GM18499 (cell line): ENCODE results near the gene DPF3.
"Not testable (repeated sequence)": the region's sequence is repeated elsewhere in the genome, so short reads cannot be mapped to it uniquely, and the experiment has no call there.

Experiments
- ATAC-seq: cut with Tn5 transposase; IDR thresholded peaks from one replicate; pipeline ENCODE4 v1.9.1; 2021; ENCODE audit warnings: moderate number of reproducible peaks; ENCODE audit not compliant: insufficient read depth, unreplicated experiment

DPF3 gene

DNA sequence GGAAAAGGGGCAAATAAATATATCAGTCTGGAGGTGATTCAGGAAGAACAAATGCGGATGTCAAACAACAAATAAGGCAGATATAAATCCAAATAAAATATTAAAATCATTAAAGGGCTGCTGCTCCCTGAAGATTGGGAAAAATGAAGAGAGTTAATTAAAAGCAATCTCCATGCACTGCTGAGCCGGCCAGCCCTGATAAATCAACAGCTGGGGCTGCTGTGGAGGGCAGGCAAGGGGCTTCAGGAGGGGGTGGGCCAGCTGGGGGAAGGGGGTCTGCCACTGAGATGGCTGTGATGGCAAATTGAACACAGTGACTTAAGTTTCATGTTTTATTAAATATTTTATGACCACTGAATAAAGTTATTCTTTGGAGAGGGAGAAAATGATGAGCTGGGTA, 12.4 kb downstream of the DPF3 start:
- no peak for ATAC-seq

DNA sequence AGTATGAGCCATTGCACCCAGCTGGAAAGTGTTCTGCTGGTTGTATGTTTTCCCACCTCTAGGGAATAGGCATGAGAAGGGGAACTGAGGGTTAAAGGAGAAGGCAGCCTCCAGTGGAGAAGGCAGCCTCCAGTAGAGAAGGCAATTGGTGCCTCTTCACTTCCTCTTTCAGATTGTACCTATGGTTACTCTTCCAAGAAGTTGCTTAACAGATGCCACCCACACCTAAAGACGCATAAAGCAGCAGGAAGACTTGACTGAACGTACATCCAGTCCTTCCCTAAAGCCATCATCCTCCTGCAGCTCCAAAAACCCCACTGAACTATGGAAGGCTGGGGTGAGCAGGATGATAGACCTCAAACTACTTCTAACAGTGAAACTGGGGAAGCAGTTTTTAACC, 13.1 kb downstream of the DPF3 start:
- ATAC-seq: no peak

DNA sequence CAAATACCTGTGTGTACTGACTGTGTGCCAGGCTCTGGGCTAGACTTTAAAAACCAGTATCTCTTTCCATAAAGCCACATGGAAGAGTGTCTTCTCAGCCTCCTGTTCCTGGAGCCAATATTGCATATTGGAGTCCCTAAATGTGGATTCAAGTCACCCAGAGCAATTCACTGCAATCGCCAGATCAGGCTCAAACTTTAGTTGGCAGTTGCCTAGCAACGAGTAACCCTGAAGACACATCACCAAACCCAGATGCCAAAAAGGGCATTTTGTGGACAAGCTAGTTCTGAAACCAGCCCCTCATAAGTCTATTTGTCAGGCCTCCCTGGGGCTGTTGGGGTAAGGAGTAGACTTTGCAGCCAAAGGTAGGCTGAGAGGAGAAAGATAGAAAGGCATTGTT, 13.7 kb downstream of the DPF3 start:
- ATAC-seq: no peak

DNA sequence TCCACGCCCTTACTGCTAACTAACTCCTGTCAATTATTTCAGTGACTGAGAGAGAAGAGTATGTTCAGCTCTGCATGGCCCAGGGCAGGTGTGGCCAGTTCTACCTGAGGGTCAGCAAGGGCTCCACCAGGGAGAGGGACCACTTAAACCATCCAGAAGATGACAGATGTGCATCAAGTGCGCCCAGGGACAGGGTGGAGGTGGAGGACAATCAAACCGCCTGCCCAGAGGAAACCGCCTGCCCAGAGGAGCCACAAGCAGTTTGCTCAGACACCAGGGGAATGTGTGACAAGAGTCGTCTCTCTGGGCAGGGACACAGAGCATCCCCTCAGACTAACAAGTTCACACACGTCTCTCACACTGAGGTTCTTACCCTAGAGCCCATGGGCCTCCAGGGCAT, 14.5 kb downstream of the DPF3 start:
- no peak for ATAC-seq

DNA sequence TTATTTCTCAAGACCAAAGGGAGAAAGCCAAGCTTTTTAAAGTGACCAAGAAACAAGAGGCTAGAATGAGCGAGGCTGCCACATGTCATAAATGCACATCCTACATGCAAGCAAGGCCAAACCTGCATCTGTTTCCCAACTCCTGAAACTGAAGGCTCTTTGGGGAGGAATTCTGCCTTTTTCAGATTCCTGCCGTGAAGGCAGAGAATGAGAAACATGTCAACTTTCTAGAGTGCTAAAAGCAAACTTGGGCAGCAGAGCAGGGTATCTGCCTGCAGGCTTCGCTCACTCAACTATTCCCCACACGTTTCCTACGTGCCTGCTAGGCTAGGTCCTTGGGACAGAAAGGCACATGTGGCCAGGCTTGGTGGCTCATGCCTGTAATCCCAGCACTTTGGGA, 15.2 kb downstream of the DPF3 start:
- no peak for ATAC-seq

DNA sequence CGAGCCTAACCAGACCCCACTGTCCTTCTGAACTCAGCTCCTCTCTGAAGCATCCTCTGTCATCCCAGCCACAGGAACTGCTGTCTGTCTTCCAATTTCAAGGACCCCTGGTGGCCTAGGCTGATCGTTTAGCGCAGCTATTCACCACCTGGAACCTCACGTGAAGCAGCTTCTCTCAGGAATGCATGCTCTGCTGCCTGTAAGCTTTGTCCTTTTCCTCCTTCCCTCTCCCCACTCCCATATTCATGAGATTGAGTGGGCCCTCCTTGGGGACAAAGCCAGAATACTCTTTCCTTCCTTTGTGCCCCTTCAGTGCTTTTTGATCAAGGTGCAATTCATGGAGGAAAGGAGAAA, 17.2 kb downstream of the DPF3 start:
- ATAC-seq: no peak

DNA sequence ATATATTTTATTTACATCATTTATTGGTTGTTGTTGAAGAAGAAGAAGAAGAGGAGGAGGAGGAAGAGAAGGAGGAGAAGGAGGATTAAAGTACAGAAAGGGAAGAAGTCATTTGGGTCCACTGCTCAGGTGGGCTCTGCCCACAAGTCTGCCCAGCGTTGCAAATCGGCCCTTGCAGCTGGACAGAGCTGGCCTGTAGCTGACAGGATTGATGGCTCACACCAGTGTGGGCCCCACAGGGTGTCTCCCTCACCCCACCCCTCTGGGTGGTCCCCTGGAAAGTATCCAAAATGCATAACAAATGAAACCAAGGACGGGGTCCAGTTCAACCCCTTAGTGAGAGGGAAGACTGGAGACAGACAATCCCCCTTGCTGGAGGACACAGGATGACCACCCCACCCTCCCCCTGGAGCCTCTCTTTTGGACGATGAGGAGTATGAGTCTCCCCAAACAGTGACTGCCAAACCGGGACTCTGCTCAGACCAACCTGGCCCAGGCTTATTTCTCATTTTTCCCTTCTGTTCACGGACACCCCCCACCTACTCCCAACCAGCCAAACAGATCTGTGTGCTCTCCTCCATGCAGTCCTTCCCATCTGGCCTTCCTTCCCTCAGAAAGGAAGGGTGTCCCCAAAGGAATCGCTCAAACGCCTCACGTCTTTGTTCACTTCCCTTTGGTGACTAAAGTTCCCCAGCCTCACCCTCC, 17.7 kb downstream of the DPF3 start:
- ATAC-seq: no peak

DNA sequence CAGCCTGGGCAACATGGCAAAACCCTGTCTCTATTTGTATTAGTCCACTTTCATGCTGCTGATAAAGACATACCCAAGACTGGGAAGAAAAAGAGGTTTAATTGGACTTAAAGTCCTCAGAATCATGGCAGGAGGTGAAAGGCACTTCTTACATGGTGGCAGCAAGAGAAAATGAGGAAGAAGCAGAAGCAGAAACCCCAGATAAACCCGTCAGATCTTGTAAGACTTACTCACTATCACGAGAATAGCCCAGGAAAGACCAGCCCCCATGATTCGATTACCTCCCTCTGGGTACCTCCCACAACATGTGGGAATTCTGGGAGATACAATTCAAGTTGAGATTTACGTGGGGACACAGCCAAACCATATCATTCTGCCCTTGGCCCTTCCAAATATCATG, 23.0 kb downstream of the DPF3 start:
- ATAC-seq: not testable (repeated sequence)

DNA sequence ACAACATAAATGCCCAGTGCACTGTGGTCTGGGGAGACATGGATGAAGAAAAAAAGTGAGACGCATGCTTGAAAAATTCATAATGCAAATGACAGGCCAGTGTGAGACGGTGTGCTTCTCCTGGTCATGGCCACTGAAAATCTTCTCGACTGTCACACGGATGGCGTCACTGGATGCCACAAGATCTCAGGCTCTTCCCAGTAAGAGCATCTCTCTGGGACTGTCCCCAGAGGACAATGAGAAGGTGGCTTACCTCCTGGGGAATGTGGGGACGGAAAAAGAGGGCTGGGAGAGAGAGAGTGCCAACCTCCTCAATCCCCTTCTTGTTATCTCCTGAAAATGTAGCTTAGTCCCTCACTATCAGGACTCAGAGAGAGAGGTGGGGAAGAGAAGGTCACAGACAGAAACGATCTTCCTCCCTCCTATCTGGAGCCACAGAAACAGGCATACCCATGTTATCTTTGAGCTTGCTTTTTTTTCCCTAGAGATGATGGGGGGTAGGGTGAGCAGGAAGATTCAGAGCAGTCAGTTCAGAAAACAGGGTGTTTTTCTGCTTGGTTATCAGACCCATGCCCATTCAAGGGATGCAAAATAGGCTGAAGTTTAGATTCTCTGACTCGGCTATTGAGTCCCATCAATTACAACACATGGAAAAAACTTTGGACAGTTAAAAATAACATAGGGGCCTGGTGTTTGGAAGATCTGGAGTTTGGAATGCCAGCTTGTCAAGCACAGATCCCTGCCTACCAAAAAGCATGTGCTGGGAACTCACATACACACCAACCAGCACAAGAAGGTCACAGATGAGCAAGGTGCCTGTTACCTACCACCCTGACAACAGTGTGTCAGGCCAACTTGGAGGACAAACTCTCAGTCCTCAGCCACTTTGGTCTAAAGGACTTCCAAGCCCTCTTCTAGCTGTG, 24.2 kb downstream of the DPF3 start:
- no peak for ATAC-seq

DNA sequence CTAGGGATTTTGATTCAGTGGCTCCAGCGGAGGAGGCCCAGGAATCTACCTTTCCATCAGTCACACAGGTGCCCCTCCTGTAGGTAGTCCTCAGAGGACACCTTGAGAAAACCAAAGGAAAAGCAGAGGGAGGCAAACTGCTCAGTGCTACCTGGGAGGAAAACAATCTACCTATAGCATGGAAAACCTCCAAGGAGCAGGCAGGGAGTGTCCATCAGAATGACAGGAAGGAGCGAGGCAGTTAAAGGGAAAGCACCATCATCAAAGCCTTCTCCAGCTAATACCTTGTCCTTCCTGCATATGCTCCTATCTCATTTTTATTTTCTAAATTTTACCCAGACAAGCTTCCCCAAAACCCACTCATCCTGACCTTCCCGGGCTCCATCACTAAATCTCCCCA, 25.4 kb downstream of the DPF3 start:
- no peak for ATAC-seq

DNA sequence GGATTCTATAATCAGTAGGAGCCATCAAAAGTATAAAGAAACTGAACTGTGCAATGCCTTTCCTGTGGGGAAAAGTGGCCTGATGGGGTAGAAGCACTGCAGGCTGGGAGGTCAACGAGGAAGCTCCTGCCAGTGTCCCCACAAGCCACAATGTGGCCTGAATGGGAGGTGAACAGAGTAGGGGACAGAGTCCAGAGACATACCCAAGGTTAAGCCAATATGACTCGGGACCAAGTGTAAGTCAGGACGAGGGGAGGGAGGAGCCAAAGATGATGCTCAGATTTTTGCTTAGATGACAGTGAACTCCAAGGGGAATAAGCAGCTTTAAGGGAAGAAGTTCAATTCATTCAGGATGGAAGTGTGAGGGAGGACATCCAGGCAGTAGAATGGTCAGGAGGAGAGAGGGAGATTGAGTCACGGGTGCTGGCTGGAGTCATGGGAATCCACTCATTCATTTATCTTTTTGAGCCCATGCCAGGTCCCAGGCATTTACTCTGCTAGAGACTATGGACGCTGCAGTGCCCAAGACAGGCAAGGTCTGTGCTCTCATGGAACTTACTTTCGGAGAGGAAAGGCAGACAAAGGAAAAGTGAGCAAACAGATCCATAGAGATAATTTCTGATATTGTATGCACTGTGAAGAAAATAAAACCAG, 29.1 kb downstream of the DPF3 start:
- ATAC-seq: no peak

DNA sequence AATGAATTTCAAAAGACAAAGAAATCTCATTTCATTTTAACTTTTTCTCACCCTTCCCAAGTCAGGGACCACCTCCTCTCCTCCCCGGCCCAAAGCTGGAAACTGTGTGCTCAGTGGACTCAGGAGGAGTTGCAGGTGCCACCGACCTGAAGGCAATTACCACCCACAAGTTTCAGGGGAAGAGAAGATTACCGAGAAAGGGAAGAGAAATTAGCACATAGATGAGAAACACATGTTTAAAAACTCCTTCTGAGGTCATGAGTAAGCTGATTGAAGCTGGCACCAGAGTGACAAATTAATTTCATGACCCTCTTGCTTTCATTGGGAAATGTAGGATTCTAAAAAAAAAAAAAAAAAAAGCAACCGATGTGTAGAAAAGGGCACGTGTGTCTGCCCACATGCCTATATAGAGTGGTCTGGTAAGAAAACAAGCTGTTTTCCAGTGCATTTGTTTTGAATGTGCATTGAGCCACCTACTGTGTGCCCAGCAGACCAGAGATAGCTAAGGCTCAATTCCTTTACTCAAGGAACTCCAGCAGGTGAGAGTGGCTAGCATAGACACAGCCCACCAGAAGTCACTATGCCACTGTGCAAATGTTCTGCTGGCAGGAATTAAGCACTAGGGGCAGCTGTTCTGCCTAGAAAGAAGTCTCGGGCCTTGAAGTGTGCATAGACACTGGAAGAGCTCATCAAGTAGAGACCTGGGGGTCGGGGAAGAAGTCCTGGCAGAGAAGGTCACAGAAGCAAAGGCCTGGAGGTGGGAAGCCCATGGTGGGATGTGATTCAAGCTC, 30.5 kb downstream of the DPF3 start:
- ATAC-seq: no peak

DNA sequence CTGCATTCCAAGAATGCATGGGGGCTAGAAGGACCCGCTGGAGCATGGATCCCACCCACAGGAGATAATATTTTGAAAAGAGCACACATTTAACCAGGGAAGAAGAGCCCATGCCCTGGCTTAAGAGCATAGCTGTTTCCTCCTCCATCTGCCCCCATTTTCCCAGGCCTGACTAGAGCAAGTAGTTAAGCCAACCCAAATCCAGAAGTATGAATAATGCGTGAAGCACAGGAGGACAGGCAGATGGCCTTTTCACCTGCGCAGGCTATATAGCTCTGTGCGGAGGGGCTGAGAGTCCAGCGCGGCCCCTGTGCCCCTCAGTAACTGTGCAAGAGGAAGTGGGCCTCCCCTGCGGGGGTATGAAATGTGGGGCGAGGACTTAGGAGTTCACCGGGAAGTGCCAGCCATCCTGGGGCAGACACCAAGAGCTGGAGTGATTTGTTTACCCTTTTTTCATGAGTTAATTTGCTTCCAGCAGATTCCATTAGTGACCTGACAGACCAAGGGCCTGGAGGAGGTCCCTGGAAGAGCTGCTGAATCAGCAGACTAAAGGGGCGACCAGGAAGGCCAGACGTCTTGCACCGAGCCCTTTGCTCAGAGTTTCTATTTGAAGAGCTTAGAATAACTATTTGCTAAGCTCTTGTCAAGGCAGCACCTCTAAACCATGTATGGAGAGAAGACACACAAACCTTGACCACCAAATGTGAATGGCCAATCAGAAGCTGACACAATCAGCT, 37.2 kb downstream of the DPF3 start:
- ATAC-seq: no peak

DNA sequence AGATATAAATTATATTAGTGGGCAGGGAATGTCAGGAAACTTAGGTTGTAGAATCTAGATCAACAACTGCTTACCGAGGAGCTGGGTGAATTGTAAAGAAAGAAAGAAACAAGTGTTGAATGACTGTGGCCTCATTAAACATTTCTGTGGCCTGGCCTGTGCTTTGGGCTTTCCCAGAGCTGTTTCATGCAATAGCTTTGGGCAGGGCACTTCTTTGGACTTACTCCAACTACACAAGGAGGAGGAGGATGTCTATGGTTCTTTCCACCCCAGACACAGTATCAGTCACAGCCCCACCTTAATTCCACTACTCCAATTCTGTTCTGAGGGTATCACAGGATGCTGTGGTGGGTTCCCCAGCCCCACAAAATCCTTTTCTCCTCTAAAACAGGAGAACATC, 38.0 kb downstream of the DPF3 start:
- no peak for ATAC-seq

DNA sequence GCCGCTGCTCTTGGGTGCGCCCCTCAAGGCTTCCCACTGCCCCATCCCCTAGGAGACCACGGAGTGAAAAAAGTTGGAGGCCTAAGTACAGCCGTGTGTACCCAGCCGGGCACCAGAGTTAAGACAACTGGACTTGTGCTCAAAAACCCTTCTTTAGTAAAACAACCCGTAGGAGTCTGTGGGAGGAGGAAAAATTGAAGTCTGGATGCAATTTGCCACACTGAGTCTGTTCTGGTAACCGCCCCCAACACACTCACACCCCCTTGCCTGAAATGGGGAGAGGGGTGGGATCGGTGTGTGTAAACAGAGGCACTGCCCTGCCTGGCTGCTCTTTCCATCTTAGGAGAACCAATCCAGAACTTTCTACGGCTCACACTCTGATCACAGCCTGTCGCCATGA, 41.7 kb downstream of the DPF3 start:
- ATAC-seq: no peak

DNA sequence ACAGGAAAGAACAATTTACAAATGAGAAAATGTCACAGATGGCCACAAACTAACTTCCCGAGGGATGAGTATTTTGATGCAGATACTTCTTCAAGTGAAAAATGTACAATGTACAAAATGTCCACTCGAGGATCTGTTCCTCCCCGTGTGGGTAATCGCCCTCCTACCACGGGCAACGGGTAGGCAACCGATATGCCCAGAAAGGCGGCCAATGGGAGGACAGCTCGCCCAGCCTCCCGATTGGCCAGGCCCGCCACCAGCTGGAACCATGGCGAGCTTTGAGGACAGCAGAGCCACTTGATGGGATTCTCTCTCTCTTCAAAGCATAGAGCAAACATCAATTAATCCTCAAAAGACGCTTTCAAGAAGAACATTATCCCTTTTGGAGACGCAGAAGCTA, 42.3 kb downstream of the DPF3 start:
- no peak for ATAC-seq

DNA sequence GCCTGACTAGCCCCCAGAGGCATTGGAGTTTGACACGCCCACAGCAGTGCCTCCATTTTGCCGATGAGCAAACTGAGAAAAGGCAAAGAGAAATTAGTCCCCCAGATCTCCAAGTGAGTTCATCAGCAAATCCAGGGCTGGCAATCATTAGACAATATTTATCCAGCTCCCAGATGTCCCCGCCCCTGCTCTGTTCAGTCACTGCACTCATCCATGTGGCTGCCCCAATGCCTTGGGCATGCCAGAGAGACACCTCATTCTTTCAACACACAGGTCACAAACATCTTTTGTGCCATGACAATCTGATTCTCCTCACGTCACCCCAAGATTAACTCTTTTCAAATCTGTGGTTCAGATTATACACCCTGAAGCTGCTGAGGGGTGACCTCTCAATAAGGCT, 43.5 kb downstream of the DPF3 start:
- no peak for ATAC-seq

DNA sequence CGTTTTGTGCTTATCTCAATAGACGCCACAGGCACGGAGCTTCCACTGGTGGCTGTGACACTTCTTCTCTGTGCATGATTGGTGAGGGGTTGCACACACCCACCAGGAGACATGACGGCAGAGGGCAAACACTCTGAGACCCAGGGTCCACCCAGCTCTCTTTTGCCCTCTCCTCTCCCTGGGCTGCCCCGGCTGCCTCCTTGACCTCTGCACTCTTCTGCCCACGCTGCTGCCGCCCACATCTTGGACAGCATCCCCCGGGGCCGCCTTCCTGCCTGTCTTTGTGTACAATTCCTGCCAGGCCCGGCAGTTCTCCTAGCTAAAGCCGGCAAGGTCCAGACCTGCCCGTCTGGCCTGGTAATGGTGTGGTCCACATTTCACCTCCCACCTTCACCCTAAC, 44.7 kb downstream of the DPF3 start:
- ATAC-seq: no peak

DNA sequence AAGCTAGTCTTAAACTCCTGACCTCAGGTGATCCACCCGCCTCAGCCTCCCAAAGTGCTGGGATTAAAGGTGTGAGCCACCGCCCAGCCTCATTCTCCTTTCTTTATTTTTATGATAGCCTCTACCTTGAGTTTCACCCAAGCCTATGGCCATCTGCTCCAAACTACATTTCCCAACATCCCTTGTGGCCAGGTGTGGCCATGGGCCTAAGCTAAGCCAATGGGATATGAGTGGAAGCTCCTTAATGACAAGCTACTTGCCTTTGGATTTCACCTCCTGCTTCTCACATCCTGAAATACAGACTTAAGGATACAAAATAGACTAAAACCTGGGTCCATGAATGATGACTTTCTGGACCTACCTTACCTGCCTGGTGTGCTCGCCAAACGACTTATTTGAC, 46.2 kb downstream of the DPF3 start:
- no peak for ATAC-seq

DNA sequence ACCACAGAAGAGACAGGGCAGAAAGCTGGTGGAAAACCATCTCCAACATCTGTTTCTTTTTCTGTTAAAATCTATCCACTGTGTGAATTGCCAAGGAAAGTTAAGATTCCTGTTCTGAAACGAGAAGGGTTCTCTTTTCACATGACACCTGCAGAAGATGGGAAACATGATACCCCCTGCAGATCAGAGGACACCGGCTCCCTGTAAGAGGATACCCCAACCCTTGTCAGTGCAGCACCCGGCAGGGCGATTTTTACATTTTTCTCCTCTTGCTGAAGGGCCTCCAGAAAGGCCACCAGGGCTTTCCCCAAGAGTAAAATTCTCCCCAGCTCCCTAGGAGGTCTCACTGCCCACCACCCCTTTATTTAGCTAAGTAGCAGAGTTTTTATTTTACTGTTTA, 48.2 kb downstream of the DPF3 start:
- ATAC-seq: no peak
